Glomerular visceral epithelial cell (primary cell): ENCODE results near the gene HMGCL.
"Not testable (repeated sequence)": the region's sequence is repeated elsewhere in the genome, so short reads cannot be mapped to it uniquely, and the experiment has no call there.

ENCODE experiments used
- DNase-seq: peaks from one replicate; pipeline ENCODE4 v3.0.0-alpha.2; 2016; ENCODE audit errors: extremely low spot score

Gene HMGCL

DNA sequence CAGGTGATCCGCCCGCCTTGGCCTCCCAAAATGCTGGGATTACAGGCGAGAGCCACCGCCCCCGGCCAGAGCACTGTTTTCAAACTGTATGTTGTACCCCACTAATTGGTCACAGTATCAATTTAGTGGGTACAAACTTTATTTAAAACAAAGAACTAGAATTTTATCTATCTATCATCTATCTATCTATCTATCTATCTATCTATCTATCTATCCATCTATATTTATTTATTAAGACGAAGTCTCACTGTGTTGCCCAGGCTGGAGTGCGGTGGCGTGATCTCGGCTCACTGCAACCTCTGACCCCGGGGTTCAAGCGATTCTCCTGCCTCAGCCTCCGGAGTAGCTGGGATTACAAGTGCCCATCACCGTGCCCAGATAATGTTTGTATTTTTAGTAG is 1.4 kb upstream of the HMGCL start:
- not testable (repeated sequence) for DNase-seq

- no peak for DNase-seq
Observed at GRCh38 chr1:23825762-23826522, 713 bp upstream of the HMGCL start.

GRCh38 chr1:23824711-23825075 is 536 bp downstream of the HMGCL start:
- no peak for DNase-seq

- no peak for DNase-seq
Observed at GRCh38 chr1:23823767-23824166, 1.5 kb downstream of the HMGCL start.

DNA sequence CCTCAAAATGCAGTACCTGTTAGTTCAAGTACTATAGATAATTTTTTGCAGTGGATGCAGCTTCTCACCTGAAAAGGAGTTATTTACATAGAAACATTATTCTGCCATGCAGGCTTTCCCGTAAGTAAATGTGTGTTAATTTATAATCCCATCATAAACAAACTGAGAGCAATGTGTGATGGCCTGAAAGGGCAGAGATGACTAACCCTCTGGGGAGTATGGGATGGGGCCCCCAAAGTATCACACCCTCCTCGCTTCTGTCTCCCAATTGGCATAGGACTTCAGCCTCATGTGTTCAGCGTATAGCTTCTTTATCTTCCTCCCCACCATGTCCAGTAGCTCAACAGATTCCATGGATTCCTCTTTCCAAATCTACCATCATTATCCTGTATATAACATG is 7.6 kb downstream of the HMGCL start:
- no peak for DNase-seq

DNA sequence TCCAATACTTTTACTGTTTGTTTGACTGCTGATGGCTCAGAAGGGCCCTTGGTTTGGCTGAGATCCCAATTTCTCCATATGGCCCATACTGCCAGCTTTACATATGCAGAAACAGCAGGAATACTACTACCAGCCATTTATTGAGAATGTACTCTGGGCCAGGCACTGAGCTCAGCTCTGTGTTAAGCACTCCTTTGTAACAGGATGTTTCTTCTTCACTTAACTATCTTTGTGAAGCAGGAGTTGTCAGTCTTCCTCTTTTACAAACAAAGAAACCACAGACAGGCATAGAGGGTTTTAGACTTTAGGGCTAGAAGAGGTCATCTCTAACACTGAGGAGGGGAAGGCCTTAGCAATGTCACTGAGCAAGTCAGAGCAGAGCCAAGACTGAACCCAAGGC is 8.3 kb downstream of the HMGCL start:
- DNase-seq = no peak

DNA sequence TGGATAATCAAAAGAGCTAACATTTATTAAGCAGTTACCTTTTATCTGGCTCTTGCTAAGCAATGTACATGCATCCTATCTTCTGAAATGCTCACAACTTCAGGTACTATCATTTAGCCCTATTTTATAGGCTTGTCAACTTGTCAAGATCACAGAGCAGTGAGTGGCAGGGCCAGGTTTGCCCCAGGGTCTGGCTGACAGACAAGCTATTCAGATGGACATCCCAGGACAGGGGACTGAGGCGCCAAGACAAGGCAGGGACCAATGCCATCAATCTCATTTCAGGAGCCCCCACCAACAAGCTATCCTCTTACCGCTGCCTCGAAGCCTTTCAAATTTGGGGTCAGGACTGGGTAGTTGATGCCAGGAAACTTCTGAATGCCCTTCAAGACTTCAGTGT is 8.9 kb downstream of the HMGCL start:
- DNase-seq = no peak

- DNase-seq = no peak
Observed at GRCh38 chr1:23814016-23814415, 11.2 kb downstream of the HMGCL start.

- peak; percentile 25 for DNase-seq
Observed at GRCh38 chr1:23810818-23811540, 14.2 kb downstream of the HMGCL start.

GRCh38 chr1:23809751-23810171 is 15.5 kb downstream of the HMGCL start:
- peak; percentile 76 for DNase-seq

DNA sequence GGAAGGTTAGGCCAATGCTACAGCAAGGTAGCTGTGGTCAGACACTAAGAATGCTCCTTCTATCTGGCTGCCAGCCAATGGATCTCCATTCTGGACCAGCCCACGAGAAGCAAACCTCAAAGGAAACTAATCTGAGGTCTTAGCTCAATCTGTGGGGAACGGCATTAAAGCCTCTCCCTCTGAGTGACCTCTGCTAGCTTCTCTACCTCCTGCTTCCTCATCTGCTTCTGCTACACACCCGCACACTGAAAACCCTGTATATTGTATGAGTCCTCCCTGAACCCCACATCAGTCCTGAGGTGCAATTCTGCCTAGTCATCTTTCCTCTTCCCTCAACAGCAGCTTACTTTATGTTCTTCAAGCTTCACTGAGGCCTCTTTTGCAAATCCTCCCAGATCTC is 17.8 kb downstream of the HMGCL start:
- DNase-seq = peak; percentile 33

DNA sequence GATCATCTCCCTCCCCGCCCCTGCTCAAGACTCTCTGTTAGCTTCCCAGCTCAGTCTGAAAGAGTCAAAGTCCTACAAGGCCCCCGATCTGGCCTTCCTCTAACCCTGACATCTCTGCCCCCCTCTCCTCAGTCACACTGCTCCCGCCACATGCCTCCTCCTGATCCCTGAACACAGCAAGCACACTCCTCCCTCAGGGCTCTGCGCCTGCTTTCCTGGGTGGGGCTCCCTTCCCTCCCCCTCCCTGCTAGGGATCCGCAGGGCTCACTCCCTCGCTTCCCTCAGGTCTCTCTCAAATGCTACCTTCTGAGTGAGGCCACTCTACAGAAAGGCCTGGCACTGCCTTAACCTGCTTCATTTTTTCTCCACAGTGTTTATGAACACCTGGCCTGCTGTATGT is 18.9 kb downstream of the HMGCL start:
- no peak for DNase-seq

DNA sequence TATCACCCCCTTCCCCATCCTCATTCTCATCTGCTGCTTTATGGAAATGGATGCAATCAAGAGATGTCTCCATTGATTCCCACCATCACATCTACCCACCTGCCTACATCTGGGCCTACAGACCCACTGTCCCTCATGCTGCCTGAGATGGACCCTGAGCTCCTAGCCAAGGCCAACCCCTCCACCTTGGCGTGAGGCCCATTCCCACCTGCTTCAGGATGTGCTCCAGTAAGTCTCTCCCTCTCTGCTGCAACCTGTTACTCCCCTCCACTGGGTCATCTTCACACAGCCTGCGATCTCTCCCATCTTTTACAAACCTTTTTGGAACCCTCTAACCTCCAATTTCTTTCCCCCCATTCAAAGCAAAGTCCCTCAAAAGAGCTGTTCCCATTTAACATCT is 20.2 kb downstream of the HMGCL start:
- no peak for DNase-seq

GRCh38 chr1:23804183-23804835 is 20.9 kb downstream of the HMGCL start:
- no peak for DNase-seq

DNA sequence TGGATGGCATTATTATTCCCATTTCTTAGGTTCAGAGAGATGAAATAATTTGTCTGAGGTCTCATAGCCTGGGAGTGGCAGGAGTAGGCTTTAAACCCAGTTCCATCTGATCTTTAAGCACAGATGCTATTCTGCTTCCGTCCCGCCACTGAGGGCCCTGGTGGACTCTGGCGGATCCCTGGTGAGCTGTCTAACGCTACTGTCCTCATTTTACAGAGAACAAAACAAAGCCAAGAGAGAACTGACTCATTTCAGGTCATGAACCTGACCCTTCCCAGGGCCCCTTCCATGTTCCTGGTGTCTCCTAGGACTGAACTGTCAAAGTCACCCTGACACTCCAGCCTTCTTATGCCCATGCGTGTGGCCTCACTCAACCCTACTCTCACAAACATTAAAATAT is 21.6 kb downstream of the HMGCL start:
- no peak for DNase-seq

GRCh38 chr1:23802809-23803342 is 22.4 kb downstream of the HMGCL start:
- not testable (repeated sequence) for DNase-seq

- DNase-seq = no peak
Observed at GRCh38 chr1:23801876-23802275, 23.4 kb downstream of the HMGCL start.

DNA sequence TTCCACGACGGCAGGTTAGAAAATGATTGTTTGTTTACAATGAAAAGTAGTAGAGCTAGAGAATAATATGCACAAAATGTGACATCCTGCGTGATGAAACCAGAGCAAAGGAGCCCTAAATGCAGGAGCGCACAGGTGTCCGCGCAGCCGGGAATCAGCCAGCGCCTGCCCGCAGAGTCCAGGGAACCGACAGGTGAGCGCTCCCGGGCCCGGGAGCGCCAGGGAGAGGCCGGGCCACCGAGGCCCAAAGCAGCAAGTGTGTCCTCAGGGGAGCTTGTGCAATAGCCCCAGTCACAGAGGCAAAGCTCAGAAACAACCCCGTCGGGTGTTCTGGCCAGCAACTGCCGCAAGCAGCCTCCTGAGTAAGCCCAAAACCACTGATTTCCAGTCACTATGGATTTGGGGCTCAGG is 23.9 kb downstream of the HMGCL start:
- DNase-seq = no peak

- DNase-seq = peak; percentile 97
Observed at GRCh38 chr1:23800400-23801337, 24.6 kb downstream of the HMGCL start, which contains the start of gene GALE. GALE (minus strand) TSS chr1:23800754; CDS start chr1:23799007, 1,747 bp downstream.

DNA sequence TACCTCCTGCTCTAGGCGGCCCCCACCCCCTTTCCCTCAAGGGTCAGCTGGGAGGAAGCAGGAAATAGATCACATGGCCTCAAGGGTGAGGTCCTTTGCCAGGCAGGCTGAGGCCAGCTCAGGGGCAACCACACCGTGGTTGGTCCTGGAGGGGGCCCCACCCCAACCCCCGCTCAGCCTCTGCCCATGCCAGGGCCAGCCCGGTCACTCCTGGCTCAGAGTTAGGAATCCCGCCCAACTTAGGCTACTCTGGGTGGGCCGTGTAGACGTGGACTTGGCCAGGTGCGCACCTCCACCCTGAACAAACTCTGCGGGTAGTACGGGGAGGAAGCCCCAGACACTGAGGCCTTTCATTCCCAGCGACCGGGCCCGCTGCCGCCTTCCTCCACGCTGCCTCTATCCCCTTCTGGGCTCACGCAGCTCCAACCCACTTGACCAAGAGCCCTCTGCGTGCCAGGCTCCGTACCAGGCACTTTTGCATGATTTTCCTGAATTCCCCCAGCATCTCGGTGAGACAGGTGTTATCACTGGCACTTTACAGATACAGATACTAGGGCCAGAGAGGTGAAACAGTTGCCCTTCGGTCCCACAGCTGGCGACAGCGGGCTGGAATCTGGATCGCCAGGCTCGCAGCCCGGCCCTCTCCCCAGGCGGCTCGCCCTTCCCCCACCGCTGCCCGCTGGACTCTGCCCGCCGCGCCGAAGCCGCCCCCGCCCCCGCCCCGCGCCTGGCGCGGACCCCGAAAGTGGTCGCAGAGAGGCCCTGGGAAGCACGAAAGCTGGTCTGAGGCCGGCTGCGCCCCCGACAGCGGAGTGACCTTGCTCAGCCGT is 25.4 kb downstream of the HMGCL start:
- DNase-seq = peak; percentile 96

DNA sequence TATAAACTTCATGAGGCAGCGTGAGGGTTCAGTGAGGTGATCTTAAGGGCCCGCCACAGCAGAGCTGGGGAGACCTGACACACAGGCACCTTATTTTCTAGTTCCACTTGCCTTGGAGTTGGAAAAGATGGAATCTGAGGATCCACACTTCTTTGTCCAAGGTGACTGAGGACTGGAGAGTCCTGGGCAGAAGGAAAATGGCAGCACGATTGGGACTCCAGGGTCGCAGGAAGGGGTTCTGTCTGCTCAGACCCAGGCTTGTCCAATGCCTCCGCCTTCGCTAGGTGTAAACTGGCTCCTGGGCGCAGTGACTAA is 26.0 kb downstream of the HMGCL start:
- DNase-seq = no peak
